IPS DF 6.9 (cell line): ENCODE results near the gene INTS13.

Experiments used
- DNase-seq: peaks from one replicate; pipeline ENCODE4 v3.0.0-alpha.2; 2013; ENCODE audit warnings: low read depth, low spot score
- H3K27ac ChIP-seq: one replicate; pipeline ENCODE4 v1.5.1; 2013; ENCODE audit warnings: low read length, control low read depth
- H3K27me3 ChIP-seq: 2 replicates; pipeline ENCODE4 v1.6.1; 2013; ENCODE audit warnings: mild to moderate bottlenecking, low read length; ENCODE audit not compliant: control insufficient read depth, insufficient read depth
- H3K36me3 ChIP-seq: 2 replicates; pipeline ENCODE4 v1.6.1; 2013; ENCODE audit warnings: low read length; ENCODE audit not compliant: control insufficient read depth, insufficient read depth
- H3K4me1 ChIP-seq: 2 replicates; pipeline ENCODE4 v1.6.1; 2013; ENCODE audit warnings: low read length; ENCODE audit not compliant: control insufficient read depth, insufficient read depth
- H3K4me3 ChIP-seq: 2 replicates; pipeline ENCODE4 v1.5.1; 2013; ENCODE audit warnings: mild to moderate bottlenecking, low read length
- H3K9me3 ChIP-seq: 2 replicates; pipeline ENCODE4 v1.6.1; 2013; ENCODE audit warnings: low read length, inconsistent platforms; ENCODE audit not compliant: control insufficient read depth, insufficient read depth
- WGBS: extraction: QIAGEN DNeasy Blood & Tissue Kit; methylation state at CpG from one replicate; pipeline ENCODE4 v1.1.7; 2013; ENCODE audit warnings: mixed read lengths, missing lambda C conversion rate; ENCODE audit not compliant: insufficient read length, insufficient coverage; 5-methylcytosine and 5-hydroxymethylcytosine counted together

INTS13 gene, protein sequence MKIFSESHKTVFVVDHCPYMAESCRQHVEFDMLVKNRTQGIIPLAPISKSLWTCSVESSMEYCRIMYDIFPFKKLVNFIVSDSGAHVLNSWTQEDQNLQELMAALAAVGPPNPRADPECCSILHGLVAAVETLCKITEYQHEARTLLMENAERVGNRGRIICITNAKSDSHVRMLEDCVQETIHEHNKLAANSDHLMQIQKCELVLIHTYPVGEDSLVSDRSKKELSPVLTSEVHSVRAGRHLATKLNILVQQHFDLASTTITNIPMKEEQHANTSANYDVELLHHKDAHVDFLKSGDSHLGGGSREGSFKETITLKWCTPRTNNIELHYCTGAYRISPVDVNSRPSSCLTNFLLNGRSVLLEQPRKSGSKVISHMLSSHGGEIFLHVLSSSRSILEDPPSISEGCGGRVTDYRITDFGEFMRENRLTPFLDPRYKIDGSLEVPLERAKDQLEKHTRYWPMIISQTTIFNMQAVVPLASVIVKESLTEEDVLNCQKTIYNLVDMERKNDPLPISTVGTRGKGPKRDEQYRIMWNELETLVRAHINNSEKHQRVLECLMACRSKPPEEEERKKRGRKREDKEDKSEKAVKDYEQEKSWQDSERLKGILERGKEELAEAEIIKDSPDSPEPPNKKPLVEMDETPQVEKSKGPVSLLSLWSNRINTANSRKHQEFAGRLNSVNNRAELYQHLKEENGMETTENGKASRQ

DNA sequence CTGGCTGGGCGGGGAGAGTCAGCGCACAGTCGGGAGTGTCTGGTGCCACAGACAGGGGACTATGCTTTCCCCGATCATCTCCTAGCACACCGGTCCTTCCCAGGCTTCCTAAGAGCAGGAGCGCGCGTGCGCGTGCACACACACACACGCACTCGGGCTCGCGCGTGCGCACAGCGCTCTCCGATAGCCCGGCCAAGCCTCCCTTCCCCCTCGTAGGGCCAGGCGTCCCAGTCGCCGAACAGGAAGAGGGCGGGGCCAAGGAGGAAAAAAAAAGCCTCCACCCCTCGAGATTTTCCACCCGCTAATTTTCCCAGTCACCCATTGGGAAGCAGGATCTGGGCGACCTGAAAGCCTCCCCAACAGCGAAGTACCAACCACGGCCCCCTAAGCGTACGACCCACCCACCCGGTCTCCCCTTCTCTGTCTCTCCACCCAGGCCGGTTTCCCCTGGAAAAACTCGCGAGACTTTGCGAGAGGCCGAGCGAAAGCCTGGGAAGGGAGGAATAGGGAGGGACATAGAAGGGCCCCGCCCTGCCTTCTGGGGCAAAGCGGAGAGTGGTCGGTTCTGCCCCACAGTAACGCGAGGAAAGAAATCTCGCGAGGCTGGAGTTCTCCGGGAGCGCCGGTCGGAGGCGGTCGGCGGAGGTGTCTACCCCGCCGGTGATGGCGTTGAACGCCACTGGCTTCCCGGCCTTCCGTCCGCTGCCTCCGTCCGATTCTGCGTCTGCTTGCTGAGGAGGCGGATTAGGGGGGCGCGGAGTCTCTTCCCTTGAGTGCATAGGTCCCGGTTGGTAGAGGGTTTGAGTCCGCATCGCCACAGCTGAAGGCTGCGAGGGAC is at the start of gene INTS13, which contains the start of gene FGFR1OP2:
Gene INTS13 (minus strand): TSS at position 119 of the 838 bp plus-strand sequence. CDS start 1,178 bp downstream, outside the sequence.
Gene FGFR1OP2 (plus strand): TSS at position 608 of the 838 bp plus-strand sequence. CDS start 15,689 bp downstream, outside the sequence.
- H3K27ac ChIP-seq = no peak within 1 kb of the TSS
- H3K27me3 ChIP-seq = no peaks in the 10 kb centered on the region
- peaks cover 1% of the 10 kb centered on the region; the same call in 1 of the 2 replicates for H3K4me1 ChIP-seq
- no peaks in the 10 kb centered on the region for H3K36me3 ChIP-seq
- DNase-seq = peak; percentile 92
- no peaks in the 10 kb centered on the region for H3K9me3 ChIP-seq
- peak within 1 kb of the TSS; percentile 87 for H3K4me3 ChIP-seq
- no CpG with 5 or more reads among the region's 69 CpGs for WGBS

DNA sequence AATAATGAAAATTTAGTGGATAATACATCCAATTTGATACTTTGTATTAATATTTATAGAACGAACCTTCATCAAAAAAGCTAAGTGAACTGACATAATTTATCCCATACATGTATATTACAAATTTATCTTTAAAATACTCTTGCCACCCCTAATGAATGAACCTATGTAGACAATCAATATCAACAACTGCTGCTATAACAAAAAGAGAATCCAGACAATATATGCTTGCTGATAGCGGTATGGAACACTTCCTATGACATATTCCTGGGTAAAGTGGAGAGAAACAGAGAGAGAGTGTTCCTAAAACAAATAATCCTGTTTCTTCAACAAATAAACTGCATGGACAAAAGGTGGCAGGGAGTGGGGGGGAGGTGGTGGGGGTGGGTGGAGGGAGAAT is 45.1 kb upstream of the INTS13 start:
- H3K27ac ChIP-seq = no peak overlapping the region
- no peaks in the 10 kb centered on the region for H3K27me3 ChIP-seq
- no peak for DNase-seq
- no peaks in the 10 kb centered on the region for H3K9me3 ChIP-seq
- no CpG with 5 or more reads among the region's 2 CpGs for WGBS
- H3K36me3 ChIP-seq = no peaks in the 10 kb centered on the region; the same call in 1 of the 2 replicates
- no peaks in the 10 kb centered on the region for H3K4me1 ChIP-seq
- no peak overlapping the region for H3K4me3 ChIP-seq

DNA sequence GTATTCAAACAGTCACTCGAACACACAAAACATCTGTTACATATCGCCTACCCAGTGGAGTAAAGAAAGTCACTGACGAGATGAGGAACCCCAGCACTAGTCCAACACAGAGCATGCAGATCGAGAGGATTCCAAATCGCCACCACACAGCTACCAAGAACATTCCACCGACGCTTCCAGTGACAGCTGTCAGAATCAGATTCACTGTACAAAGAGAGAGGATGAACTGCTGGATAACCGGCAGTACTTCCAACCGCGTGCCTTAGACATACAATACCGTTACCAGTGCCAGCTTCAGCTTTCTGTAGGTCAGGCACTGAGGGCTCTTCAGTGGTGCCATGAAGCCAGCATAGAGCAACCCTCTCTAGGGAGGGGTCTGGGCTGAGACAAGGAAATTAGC is 42.0 kb upstream of the INTS13 start:
- Histone ChIP-seq H3K27ac (no peak overlapping the region), H3K4me3 (no peak overlapping the region), H3K27me3 (no peaks in the 10 kb centered on the region), H3K36me3 (no peaks in the 10 kb centered on the region; the same call in 1 of the 2 replicates), H3K9me3 (no peaks in the 10 kb centered on the region), H3K4me1 (no peaks in the 10 kb centered on the region)
- WGBS = no CpG with 5 or more reads among the region's 11 CpGs
- DNase-seq = no peak

DNA sequence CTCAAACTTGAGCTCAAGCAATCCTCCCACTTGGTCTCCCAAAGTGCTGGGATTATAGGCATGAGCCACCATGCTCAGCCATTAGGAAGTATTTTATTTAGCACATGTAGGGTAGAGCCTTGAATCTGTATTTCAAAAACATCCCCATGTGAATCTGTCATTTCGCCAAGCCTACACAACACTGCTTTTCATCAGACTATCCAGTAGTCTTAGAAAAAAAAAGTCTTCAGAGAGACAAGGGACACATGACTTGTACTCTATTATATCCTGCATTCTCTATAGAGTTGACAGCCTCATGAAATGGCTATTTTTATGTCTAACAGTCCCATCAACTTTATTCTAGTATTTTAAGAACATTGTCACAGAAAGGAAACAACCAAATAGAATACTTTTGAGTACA is 41.0 kb upstream of the INTS13 start:
- H3K4me1 ChIP-seq = no peaks in the 10 kb centered on the region
- no peak overlapping the region for H3K4me3 ChIP-seq
- peaks cover under 1% of the 10 kb centered on the region; the same call in 1 of the 2 replicates for H3K36me3 ChIP-seq
- H3K27ac ChIP-seq = no peak overlapping the region
- DNase-seq = no peak
- no peaks in the 10 kb centered on the region for H3K27me3 ChIP-seq
- WGBS = no CpG with 5 or more reads among the region's 1 CpG
- H3K9me3 ChIP-seq = no peaks in the 10 kb centered on the region

DNA sequence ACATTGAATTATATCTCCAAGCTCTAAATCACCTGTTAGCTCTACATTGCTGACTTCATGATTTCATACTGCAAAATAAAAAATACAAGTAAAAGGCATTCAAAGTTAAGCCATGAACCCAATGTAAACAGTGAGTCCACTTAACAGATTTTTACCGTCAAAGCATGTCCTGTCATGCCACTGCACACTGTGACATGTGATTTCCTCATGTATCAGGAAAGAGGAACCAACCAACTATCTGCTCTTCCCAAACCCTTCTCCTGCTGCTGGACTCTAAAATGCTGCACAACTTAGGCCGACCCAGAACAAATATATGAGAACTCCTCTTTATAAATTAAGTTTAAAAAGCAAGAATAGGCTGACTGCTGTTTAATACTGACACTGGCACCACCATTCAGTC is 38.9 kb upstream of the INTS13 start:
- Histone ChIP-seq H3K36me3 (peaks cover 2% of the 10 kb centered on the region; the same call in 1 of the 2 replicates), H3K4me1 (no peaks in the 10 kb centered on the region), H3K27ac (no peak overlapping the region), H3K4me3 (no peak overlapping the region), H3K27me3 (no peaks in the 10 kb centered on the region), H3K9me3 (no peaks in the 10 kb centered on the region)
- no CpG with 5 or more reads among the region's 2 CpGs for WGBS
- no peak for DNase-seq

DNA sequence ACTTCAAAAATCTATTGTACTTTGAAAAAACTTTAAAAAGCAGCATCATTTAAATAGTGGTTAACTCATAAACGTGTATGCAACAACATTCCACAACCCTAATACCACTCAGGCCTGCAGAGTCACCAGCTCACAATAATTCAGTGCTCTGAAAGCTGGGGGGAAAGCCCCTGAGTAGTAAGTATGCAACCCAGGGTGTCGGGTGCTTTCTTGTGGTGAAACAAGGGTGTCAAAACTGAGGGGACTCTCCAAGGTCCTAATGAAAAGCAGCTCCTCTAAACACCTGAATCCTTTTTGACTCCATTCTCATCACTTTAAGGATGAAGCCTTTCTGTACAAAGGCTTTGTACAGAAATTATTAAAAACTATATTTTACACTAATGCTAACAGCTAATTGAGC is 34.2 kb upstream of the INTS13 start:
- Histone ChIP-seq H3K27me3 (no peaks in the 10 kb centered on the region), H3K27ac (no peak overlapping the region), H3K4me1 (no peaks in the 10 kb centered on the region), H3K9me3 (no peaks in the 10 kb centered on the region), H3K36me3 (0 out of 2 replicates have a peak, but pooled peaks cover 2% of the 10 kb centered on the region), H3K4me3 (no peak overlapping the region)
- no peak for DNase-seq
- WGBS = no CpG with 5 or more reads among the region's 2 CpGs

DNA sequence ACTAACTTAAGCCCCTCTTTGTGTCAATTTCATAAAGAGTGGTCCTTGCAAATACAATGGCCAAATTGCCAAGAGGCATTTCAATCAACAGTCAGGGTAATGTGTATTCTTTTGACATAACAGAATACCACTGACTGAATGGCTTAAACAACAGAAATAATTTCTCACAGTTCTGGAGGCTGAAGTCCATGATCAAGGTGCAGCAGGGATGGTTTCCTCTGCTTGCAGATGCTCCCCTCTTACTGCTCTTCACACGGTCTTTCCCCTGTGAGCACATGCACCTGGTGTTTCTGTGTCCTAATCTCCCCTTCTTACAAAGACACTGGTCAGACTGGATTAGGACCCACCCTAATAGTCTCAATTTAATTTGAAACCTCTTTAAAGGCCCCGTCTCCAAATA is 32.4 kb upstream of the INTS13 start:
- Histone ChIP-seq H3K36me3 (0 out of 2 replicates have a peak, but pooled peaks cover 2% of the 10 kb centered on the region), H3K27me3 (no peaks in the 10 kb centered on the region), H3K4me1 (no peaks in the 10 kb centered on the region), H3K4me3 (no peak overlapping the region), H3K9me3 (no peaks in the 10 kb centered on the region), H3K27ac (no peak overlapping the region)
- no peak for DNase-seq
- WGBS = no CpG with 5 or more reads among the region's 2 CpGs

DNA sequence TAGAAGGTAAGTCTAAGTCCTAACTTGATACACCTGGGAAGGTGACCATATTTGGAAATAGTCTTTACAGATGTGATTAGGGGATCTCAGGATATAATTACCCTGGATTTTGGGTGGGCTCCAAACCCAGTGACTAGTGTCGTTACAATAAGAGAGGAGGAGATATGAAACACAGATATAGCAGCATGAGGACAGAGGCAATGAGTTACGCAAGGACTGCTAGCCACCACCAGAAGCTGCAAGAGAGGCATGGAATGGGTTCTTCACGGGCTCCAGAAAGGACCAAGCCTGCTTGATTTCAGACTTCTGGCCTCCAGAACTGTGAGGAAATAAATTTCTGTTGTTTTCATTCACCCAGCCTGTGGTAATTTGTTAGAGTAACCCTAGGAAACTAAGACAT is 29.1 kb upstream of the INTS13 start:
- Histone ChIP-seq H3K4me1 (no peaks in the 10 kb centered on the region), H3K4me3 (no peak overlapping the region), H3K36me3 (no peaks in the 10 kb centered on the region), H3K27me3 (no peaks in the 10 kb centered on the region), H3K9me3 (no peaks in the 10 kb centered on the region), H3K27ac (no peak overlapping the region)
- no CpG with 5 or more reads among the region's 3 CpGs for WGBS
- no peak for DNase-seq

DNA sequence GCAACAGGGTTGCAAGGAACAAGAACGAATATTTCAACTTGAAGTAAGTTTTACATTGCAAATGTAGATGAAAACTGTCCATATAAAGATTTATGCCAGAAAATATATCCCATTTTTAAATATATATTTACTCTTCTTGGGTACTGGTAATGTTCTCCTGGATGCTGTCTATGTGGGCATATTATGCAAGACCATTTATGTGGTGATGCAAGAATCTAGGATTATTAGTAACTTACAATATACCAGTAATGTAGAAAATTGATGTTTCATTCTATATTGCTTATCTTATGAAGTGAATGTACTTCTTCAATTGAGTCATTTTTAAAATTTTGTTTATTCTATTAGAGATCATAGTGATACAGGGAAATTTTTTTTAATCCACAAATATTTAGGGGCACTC is 25.6 kb upstream of the INTS13 start:
- no peaks in the 10 kb centered on the region for H3K9me3 ChIP-seq
- no CpG with 5 or more reads among the region's 1 CpG for WGBS

DNA sequence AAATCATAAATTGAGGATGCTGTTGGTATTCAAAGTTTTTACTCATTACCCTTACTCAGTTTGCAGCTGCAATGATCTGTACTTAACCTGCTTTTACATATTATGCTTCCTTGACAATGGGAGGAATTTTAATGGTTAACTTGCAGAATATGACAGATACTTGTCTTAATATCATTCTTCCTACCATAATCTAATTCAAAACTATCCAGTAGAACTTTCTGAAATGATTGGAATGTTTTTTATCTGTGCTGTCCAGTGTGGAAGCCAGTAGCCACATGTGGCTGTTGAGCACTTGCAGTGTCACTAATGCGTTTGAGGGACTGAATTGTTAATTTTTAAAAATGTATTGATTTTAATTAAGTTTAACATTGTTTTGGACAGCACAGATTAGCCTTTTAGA is 24.0 kb upstream of the INTS13 start:
- H3K27me3 ChIP-seq = no peaks in the 10 kb centered on the region
- no peaks in the 10 kb centered on the region for H3K36me3 ChIP-seq
- no CpG with 5 or more reads among the region's 1 CpG for WGBS
- H3K4me1 ChIP-seq = no peaks in the 10 kb centered on the region
- no peak overlapping the region for H3K27ac ChIP-seq
- H3K9me3 ChIP-seq = no peaks in the 10 kb centered on the region
- no peak overlapping the region for H3K4me3 ChIP-seq
- no peak for DNase-seq

More for the DNA sequence above, 25.6 kb upstream of the INTS13 start:
- no peak overlapping the region for H3K4me3 ChIP-seq
- H3K27ac ChIP-seq = no peak overlapping the region
- no peaks in the 10 kb centered on the region for H3K4me1 ChIP-seq
- H3K27me3 ChIP-seq = no peaks in the 10 kb centered on the region
- H3K36me3 ChIP-seq = no peaks in the 10 kb centered on the region
- DNase-seq = no peak
